ENCODE measurements around the gene SERTAD4.

Gene SERTAD4

GRCh38 chr1:210217482-210217881, 15.1 kb upstream of the SERTAD4 start:
- Histone ChIP-seq H4K8ac (ENCODE audit: low read depth, low read length) (no peak overlapping the region), H3K79me2 (ENCODE audit: control insufficient read depth, insufficient read depth, low read length, poor library complexity) (no peaks in the 10 kb centered on the region), H3K9me3 (ENCODE audit: insufficient read depth, low read depth, low read length) (no peaks in the 10 kb centered on the region), H3K36me3 (ENCODE audit: control insufficient read depth in 1 of 2, insufficient read depth in 2 of 2, low read length in 2 of 2) (no peaks in the 10 kb centered on the region), H3K27me3 (ENCODE audit: insufficient read depth, low read length) (no peaks in the 10 kb centered on the region), H3K4me1 (ENCODE audit: control insufficient read depth in 1 of 2, insufficient read depth in 2 of 2, low read length in 2 of 2) (peaks cover 0 to 2% of the 10 kb centered on the region in 2 experiments), H4K91ac (ENCODE audit: low read depth, low read length) (no peak overlapping the region), H3K4ac (ENCODE audit: low read depth, low read length) (no peak overlapping the region), H3K9ac (ENCODE audit: low read length) (no peak overlapping the region), H2BK5ac (ENCODE audit: low read depth, low read length, poor library complexity) (no peak overlapping the region), H3K14ac (ENCODE audit: low read length) (no peak overlapping the region), H2BK12ac (ENCODE audit: low read length) (no peak overlapping the region), H3K4me3 (ENCODE audit: low read depth, low read length) (no peak overlapping the region), H3K4me2 (ENCODE audit: low read length) (no peak overlapping the region), H3K18ac (ENCODE audit: low read length) (no peak overlapping the region), H2AK5ac (ENCODE audit: low read length) (no peak overlapping the region), H3K23ac (ENCODE audit: low read length) (no peak overlapping the region), H4K12ac (ENCODE audit: low read depth, low read length) (no peak overlapping the region), H2AFZ (ENCODE audit: insufficient read depth, low read length, poor library complexity) (no peak overlapping the region), H3K79me1 (ENCODE audit: low read length) (no peaks in the 10 kb centered on the region), H2BK120ac (ENCODE audit: insufficient read depth, low read length, poor library complexity) (no peak overlapping the region), H3K27ac (ENCODE audit: low read depth, low read length) (no peak overlapping the region)
- no peak for DNase-seq
- no CpG with 5 or more reads among the region's 5 CpGs for WGBS (ENCODE audit: extremely low coverage, insufficient coverage, insufficient read length)

GRCh38 chr1:210218047-210218446, 14.5 kb upstream of the SERTAD4 start:
- no peak overlapping the region for H2AFZ ChIP-seq (ENCODE audit: insufficient read depth, low read length, poor library complexity)
- H3K36me3 ChIP-seq (ENCODE audit: control insufficient read depth in 1 of 2, insufficient read depth in 2 of 2, low read length in 2 of 2) = no peaks in the 10 kb centered on the region
- H2AK5ac ChIP-seq (ENCODE audit: low read length) = no peak overlapping the region
- H3K27me3 ChIP-seq (ENCODE audit: insufficient read depth, low read length) = no peaks in the 10 kb centered on the region
- no peak overlapping the region for H3K23ac ChIP-seq (ENCODE audit: low read length)
- H3K9ac ChIP-seq (ENCODE audit: low read length) = no peak overlapping the region
- H2BK120ac ChIP-seq (ENCODE audit: insufficient read depth, low read length, poor library complexity) = no peak overlapping the region
- H4K91ac ChIP-seq (ENCODE audit: low read depth, low read length) = no peak overlapping the region
- H3K14ac ChIP-seq (ENCODE audit: low read length) = no peak overlapping the region
- no peak overlapping the region for H3K27ac ChIP-seq (ENCODE audit: low read depth, low read length)
- H3K4me2 ChIP-seq (ENCODE audit: low read length) = no peak overlapping the region
- no peak overlapping the region for H4K8ac ChIP-seq (ENCODE audit: low read depth, low read length)
- H3K18ac ChIP-seq (ENCODE audit: low read length) = no peak overlapping the region
- H2BK5ac ChIP-seq (ENCODE audit: low read depth, low read length, poor library complexity) = no peak overlapping the region
- no peak overlapping the region for H4K12ac ChIP-seq (ENCODE audit: low read depth, low read length)
- no peaks in the 10 kb centered on the region for H3K9me3 ChIP-seq (ENCODE audit: insufficient read depth, low read depth, low read length)
- H3K79me2 ChIP-seq (ENCODE audit: control insufficient read depth, insufficient read depth, low read length, poor library complexity) = no peaks in the 10 kb centered on the region
- no peak for DNase-seq
- WGBS (ENCODE audit: extremely low coverage, insufficient coverage, insufficient read length) = no CpG with 5 or more reads among the region's 4 CpGs
- H3K4me3 ChIP-seq (ENCODE audit: low read depth, low read length) = no peak overlapping the region
- no peak overlapping the region for H3K4ac ChIP-seq (ENCODE audit: low read depth, low read length)
- peaks cover 2 to 4% of the 10 kb centered on the region in 2 experiments for H3K4me1 ChIP-seq (ENCODE audit: control insufficient read depth in 1 of 2, insufficient read depth in 2 of 2, low read length in 2 of 2)
- peaks cover 1% of the 10 kb centered on the region for H3K79me1 ChIP-seq (ENCODE audit: low read length)
- no peak overlapping the region for H2BK12ac ChIP-seq (ENCODE audit: low read length)

- no peak overlapping the region for H3K4me3 ChIP-seq (ENCODE audit: low read depth, low read length)
- H3K4me2 ChIP-seq (ENCODE audit: low read length) = peak overlapping the region; percentile 38
- peaks cover 2% of the 10 kb centered on the region in 2 experiments for H3K4me1 ChIP-seq (ENCODE audit: control insufficient read depth in 1 of 2, insufficient read depth in 2 of 2, low read length in 2 of 2)
- no peaks in the 10 kb centered on the region for H3K27me3 ChIP-seq (ENCODE audit: insufficient read depth, low read length)
- no peak overlapping the region for H3K14ac ChIP-seq (ENCODE audit: low read length)
- H3K4ac ChIP-seq (ENCODE audit: low read depth, low read length) = no peak overlapping the region
- DNase-seq = peak in 1 of 2 donors; percentile 18
- no peak overlapping the region for H3K23ac ChIP-seq (ENCODE audit: low read length)
- H4K8ac ChIP-seq (ENCODE audit: low read depth, low read length) = no peak overlapping the region
- no peaks in the 10 kb centered on the region for H3K9me3 ChIP-seq (ENCODE audit: insufficient read depth, low read depth, low read length)
- H3K18ac ChIP-seq (ENCODE audit: low read length) = no peak overlapping the region
- H3K36me3 ChIP-seq (ENCODE audit: control insufficient read depth in 1 of 2, insufficient read depth in 2 of 2, low read length in 2 of 2) = no peaks in the 10 kb centered on the region
- H3K9ac ChIP-seq (ENCODE audit: low read length) = no peak overlapping the region
- H4K12ac ChIP-seq (ENCODE audit: low read depth, low read length) = no peak overlapping the region
- peak overlapping the region; percentile 27 for H2BK5ac ChIP-seq (ENCODE audit: low read depth, low read length, poor library complexity)
- H2AFZ ChIP-seq (ENCODE audit: insufficient read depth, low read length, poor library complexity) = no peak overlapping the region
- peaks cover 1% of the 10 kb centered on the region for H3K79me1 ChIP-seq (ENCODE audit: low read length)
- H3K27ac ChIP-seq (ENCODE audit: low read depth, low read length) = peak overlapping the region; percentile 64
- H3K79me2 ChIP-seq (ENCODE audit: control insufficient read depth, insufficient read depth, low read length, poor library complexity) = no peaks in the 10 kb centered on the region
- H4K91ac ChIP-seq (ENCODE audit: low read depth, low read length) = no peak overlapping the region
- peak overlapping the region; percentile 28 for H2BK12ac ChIP-seq (ENCODE audit: low read length)
- H2AK5ac ChIP-seq (ENCODE audit: low read length) = no peak overlapping the region
- peak overlapping the region; percentile 49 for H2BK120ac ChIP-seq (ENCODE audit: insufficient read depth, low read length, poor library complexity)
- WGBS (ENCODE audit: extremely low coverage, insufficient coverage, insufficient read length) = no CpG with 5 or more reads among the region's 6 CpGs
Measured at GRCh38 chr1:210222340-210223006, 10.1 kb upstream of the SERTAD4 start.

GRCh38 chr1:210223226-210223904, 9.2 kb upstream of the SERTAD4 start:
- Histone ChIP-seq H3K27ac (ENCODE audit: low read depth, low read length) (peak overlapping the region; percentile 23), H3K79me2 (ENCODE audit: control insufficient read depth, insufficient read depth, low read length, poor library complexity) (no peaks in the 10 kb centered on the region), H3K4me1 (ENCODE audit: control insufficient read depth in 1 of 2, insufficient read depth in 2 of 2, low read length in 2 of 2) (peaks cover 2% of the 10 kb centered on the region in 2 experiments), H4K91ac (ENCODE audit: low read depth, low read length) (no peak overlapping the region), H2AK5ac (ENCODE audit: low read length) (no peak overlapping the region), H3K9ac (ENCODE audit: low read length) (no peak overlapping the region), H3K4me2 (ENCODE audit: low read length) (no peak overlapping the region), H3K18ac (ENCODE audit: low read length) (no peak overlapping the region), H3K27me3 (ENCODE audit: insufficient read depth, low read length) (no peaks in the 10 kb centered on the region), H3K79me1 (ENCODE audit: low read length) (peaks cover 1% of the 10 kb centered on the region), H3K4me3 (ENCODE audit: low read depth, low read length) (no peak overlapping the region), H2BK5ac (ENCODE audit: low read depth, low read length, poor library complexity) (no peak overlapping the region), H2BK12ac (ENCODE audit: low read length) (no peak overlapping the region), H2AFZ (ENCODE audit: insufficient read depth, low read length, poor library complexity) (no peak overlapping the region), H4K8ac (ENCODE audit: low read depth, low read length) (no peak overlapping the region), H3K14ac (ENCODE audit: low read length) (no peak overlapping the region), H3K9me3 (ENCODE audit: insufficient read depth, low read depth, low read length) (no peaks in the 10 kb centered on the region), H3K36me3 (ENCODE audit: control insufficient read depth in 1 of 2, insufficient read depth in 2 of 2, low read length in 2 of 2) (no peaks in the 10 kb centered on the region), H3K23ac (ENCODE audit: low read length) (no peak overlapping the region), H3K4ac (ENCODE audit: low read depth, low read length) (no peak overlapping the region), H4K12ac (ENCODE audit: low read depth, low read length) (no peak overlapping the region), H2BK120ac (ENCODE audit: insufficient read depth, low read length, poor library complexity) (no peak overlapping the region)
- no CpG with 5 or more reads among the region's 5 CpGs for WGBS (ENCODE audit: extremely low coverage, insufficient coverage, insufficient read length)
- DNase-seq = no peak
